Daoy (cell line): ENCODE results near the gene LAMA4. TPM values are rescaled to one million over a fixed set of nuclear protein-coding genes. Genes with fewer than 3 reads are reported as not detected.
"Not testable (repeated sequence)": the region's sequence is repeated elsewhere in the genome, so short reads cannot be mapped to it uniquely, and the experiment has no call there.

Experiments
- DNase-seq: peaks from one replicate; pipeline ENCODE4 v3.0.0-alpha.2; 2015; ENCODE audit warnings: low read depth
- total RNA-seq: library from RNA; depleted of rRNA; stranded (reverse); fragments of >200 nt; shearing (Covaris generic); gene quantifications from 2 replicates; pipeline ENCODE4 v1.2.3, GENCODE V29; 2014

The LAMA4 gene
- total RNA-seq, 1 experiment from 2014 or later = 76.5 TPM

DNA sequence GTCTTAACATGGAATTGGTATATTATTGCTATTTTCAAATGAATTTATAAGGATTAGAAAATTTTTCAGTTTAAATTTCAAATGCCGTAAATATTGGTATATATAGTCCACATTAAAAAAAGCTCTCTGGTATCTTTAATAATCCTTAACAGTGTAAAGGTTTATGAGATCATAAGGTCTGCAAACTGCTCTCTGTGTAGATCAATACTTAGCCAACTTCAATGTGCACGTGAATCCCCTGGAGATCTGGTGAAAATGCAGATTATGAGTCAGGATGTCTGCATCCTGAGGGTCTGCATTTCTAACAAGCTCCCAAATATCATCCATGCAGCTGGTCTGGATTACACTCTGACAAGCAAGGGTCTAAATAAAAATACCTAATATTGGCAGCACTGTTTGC lies 43.5 kb downstream of the LAMA4 start:
- DNase-seq = no peak

GRCh38 chr6:112209131-112209530 lies 45.2 kb downstream of the LAMA4 start:
- DNase-seq = no peak

- no peak for DNase-seq
Observed at GRCh38 chr6:112207776-112208175, 46.6 kb downstream of the LAMA4 start.

DNA sequence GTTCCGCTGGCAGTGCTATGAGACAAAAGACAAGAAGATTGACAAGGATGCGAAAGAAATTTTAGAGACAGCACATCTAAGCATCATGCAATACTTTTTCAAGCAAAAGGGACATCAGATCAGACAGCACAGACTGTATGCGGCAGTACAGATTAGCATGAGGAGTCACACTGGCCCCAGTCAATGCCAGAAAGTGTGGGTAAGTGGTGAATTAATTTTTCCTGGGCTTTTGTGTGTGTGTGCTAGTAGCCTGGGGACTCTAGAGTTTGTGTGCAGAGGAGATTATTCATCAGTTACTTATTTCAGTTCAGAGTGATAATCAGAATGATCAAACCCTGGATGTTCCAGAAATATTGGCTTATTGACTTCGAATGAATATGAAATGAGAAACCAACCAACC lies 47.2 kb downstream of the LAMA4 start:
- no peak for DNase-seq

DNA sequence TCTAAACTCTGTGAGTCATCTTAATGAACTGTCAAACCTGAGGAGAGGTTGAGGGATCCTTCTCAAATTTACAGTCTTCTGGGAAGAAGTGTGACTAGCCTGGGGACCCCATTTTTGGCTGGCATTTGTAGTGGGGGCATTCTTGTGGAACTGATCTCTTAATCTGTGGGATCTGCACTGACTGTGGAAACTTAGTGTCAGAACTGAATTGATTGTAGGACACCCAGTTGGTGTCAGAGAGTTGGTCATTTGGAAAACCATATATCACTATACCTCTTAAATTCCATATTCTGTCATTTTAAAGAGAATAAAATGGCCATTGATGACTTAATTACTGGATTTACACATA lies 48.3 kb downstream of the LAMA4 start:
- DNase-seq = no peak

DNA sequence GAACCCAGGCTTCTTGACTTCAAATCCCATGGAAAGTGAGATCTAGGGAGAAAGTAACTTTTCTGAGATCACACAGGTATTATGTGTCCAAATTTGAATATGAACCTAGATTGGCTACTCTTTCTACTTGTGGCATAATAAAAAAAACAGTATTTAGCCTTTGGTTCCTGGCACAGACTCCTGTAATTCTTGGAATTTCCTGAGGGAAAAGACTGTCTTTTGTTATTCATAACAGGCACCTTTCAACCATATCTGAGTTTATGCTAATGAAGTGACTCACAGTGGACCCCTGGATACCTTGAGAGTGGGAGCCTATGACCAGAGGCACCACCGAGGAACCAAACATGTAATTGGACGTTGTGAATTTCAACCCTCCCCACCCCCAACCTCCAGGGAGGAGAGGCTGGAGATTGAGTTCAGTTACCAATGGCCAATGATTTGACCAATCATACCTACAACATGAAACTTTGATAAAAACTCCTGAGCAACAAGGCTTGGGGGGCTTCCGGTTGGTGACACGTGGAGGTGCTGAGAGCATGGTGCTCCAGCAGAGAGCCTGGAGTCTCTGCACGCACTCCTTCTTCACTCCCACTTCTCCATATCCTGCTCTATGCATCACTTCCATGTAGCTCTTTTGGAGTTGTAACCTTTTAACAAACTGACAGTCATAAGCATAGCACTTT lies 48.8 kb downstream of the LAMA4 start:
- peak; percentile 92 for DNase-seq

DNA sequence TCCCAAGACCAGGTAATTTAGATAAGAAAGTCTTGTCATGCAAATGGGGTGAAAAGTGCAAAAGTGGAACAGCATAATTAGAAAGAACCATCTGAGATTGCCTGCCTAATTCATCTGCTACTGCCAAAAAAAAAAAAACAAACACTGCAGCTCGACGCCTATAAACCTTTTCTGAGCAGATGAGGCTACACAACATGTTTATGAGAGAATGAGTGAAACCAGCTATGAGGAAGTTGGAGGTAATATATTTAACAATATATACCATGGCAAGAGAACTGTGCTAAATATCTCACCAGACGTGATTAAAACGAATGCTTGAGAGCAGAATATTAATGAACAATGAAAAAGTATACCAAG lies 50.0 kb downstream of the LAMA4 start:
- DNase-seq = no peak

- DNase-seq = peak; percentile 86
Observed at GRCh38 chr6:112203577-112204349, 50.6 kb downstream of the LAMA4 start.

- DNase-seq = peak; percentile 81
Observed at GRCh38 chr6:112202639-112203341, 51.6 kb downstream of the LAMA4 start.

- not testable (repeated sequence) for DNase-seq
Observed at GRCh38 chr6:112200185-112200914, 54.0 kb downstream of the LAMA4 start.

DNA sequence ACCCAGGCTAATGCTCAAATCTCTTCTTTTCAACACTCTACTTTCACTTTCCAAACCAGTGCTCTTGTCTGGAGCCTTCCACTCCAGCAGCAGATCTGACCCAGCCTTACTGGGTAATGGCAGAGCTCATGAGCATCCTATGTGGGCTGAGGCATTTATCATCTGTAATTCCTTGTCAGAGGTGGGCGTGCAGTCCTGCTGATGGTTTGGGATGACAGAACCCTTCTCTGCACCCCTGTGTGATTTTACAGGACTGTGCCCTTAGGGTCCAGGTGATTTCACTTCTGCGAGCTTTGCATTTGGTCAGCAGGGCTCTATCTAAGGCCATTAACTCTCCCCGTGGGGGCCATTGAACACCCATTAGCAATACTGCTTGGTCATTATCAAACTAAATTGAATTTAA lies 55.4 kb downstream of the LAMA4 start:
- peak; percentile 37 for DNase-seq

- DNase-seq = no peak
Observed at GRCh38 chr6:112198582-112198981, 55.8 kb downstream of the LAMA4 start.

- DNase-seq = no peak
Observed at GRCh38 chr6:112197636-112198035, 56.7 kb downstream of the LAMA4 start.

DNA sequence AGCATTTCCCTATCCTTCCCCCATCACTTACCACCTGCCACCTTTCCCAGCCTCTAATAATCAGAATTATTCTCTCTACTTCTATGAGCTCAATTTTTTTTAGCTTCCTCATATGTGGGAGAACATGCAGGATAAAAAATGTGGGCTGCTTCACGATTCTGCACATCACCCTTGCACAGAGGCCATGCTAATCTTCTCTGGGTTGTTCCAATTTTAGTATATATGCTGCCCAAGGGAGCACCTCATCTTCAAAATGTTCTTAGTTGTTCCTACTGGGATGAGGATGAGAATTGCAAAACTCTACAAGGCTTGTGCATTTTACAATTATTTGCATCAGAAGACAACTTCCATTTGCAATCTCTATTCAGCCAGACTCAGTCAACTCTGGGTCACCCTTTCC lies 58.1 kb downstream of the LAMA4 start:
- DNase-seq = no peak

- no peak for DNase-seq
Observed at GRCh38 chr6:112195166-112195565, 59.2 kb downstream of the LAMA4 start.

GRCh38 chr6:112194511-112194910 lies 59.9 kb downstream of the LAMA4 start:
- DNase-seq = no peak

DNA sequence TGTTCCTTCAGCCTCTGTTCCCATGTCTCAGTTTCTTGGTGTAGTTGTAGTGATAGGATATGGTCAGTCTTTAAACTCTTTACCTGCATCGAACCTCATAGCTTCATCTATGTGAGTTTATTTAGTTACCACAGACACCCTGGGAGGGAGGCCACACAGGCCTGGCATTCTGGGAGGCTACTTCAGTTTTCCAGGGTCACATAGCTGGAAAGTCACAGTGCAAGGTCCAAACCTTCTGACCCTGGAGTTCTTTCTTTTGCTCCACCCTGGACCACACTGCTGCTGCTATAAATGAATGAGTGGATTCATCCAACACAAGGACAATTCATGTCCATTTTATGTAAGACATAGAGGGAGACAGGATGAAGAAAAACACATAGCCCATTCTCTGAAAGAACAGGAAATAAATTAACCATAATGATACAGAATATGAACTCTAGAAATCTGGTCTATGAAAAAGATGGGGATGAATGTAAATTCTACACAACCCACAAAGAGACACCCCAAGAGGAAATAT lies 60.8 kb downstream of the LAMA4 start:
- DNase-seq = no peak

DNA sequence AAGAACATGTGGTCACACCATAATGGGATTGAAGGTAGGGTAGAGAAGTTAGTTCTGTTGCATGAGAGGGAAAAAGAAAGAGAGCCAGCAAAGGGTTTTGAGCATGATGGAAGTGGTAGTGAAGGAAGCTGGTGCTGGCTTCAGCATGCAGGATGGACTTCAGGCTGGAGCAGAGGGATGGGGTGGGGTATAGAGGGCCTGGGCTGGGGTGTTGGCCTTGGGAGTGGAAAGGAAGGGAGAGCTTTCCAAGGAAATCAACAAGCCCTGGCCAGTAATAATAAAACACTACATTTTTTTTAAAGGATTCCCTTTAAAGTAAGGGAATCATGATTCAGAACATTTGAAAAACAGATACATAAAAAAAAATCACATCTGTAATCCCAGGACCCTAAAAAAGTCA lies 61.2 kb downstream of the LAMA4 start:
- no peak for DNase-seq

DNA sequence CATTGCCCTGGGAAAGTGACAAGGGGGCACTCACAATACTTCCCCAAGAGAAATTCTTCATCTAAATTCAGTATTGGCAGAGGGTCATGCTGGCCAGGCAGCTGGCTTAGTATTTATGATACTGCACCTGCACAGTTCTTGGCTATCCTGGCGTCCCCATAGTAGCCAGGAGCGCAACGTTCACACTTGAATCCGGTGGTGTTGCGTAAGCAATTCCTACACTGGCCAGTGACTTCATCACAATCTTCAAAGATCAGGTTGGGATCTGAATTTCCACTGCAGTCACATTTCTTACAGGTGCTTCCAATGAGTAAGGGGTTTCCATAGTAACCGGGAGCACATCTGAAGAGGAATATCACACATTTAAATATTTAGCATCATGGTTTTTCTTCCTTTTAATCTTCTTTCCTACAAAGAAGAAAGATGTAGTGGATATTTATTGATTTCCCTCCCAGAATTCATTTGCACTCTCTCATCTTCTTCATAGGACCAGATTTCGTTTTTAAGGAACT lies 62.8 kb downstream of the LAMA4 start:
- DNase-seq = no peak

DNA sequence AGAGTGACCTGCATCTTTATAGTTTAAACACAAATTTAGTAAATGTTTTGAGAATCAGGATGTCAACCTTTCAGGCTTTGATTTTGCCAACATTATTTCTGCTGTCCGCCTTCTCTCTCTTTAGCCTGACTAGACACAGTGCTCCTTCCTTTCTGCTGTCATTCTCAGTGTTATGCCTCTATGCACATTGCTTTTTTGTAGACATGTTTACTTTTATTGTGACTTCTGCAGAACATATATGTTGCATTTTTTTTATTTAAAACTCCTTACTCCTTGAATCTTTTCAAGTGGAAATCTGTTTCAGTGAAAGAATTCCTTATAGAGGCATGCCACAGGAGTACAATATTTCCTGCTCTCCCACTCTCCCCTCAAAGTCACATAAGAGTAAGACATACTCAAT lies 64.2 kb downstream of the LAMA4 start:
- no peak for DNase-seq

DNA sequence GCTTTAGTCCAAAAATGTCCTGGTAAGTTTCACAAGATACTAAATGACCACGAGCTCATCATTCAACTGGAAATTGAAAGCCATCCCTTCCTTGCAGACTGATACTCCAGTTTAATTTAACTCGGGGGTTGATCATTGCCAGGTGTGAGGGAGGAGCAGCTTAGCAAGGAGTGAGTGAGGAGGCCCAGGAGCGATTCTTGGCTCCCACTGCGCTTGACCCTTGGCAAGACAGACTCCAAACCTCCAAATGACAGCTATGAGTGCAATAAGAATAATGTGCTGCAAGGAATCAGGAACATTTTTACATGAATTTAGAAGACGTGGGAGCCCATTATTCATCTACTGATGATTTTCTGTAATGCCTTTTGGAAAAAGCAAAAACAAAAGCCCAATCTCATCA lies 64.9 kb downstream of the LAMA4 start:
- DNase-seq = peak; percentile 7

DNA sequence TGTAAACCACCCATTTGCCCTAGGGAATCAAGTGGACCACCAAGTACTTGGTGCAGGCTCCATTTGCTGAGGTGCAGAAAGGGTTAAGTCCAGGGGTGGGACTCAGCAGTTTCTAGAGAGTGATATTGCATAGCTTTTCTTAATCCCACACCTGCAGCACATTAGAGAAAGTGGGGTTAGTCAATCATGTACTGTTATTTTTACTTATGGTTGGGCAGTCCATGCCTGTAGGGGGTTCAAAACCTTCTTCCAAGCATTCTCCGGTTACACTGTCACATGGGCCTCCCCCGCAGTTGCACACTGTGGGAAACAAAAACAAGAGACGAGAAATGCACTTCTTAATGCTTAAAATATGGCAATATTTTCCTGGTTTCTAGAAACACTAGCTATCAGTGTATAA lies 65.5 kb downstream of the LAMA4 start:
- peak; percentile 44 for DNase-seq
